GM18519 (cell line): ENCODE data around the gene POLG.

ENCODE experiments used
- ATAC-seq: cut with Tn5 transposase; IDR thresholded peaks from one replicate; pipeline ENCODE4 v1.9.1; 2021; ENCODE audit warnings: mild to moderate bottlenecking, moderate library complexity; ENCODE audit not compliant: unreplicated experiment, low FRiP score

The POLG gene

GRCh38 chr15:89328398-89329254 is 6.0 kb downstream of the POLG start:
- ATAC-seq = no peak

DNA sequence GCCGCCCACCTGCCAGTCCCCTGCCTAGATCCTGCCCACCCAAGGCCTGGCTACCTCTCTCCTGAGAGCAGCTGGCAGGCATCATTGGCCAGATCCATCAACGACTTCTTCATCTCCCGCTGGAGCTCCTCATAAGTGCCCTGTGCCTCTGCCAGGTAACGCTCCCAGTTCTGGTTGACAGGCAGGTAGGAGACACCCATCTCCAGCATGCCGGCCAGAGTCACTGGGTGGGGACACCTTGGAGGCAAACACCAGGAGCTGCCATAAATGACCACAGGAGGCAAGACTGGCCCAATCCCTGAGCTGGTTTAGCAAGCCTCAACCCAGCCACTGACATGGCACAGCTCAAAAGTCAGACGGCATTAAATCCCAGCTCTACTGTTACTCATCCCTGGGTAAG is 7.5 kb downstream of the POLG start:
- no peak for ATAC-seq

DNA sequence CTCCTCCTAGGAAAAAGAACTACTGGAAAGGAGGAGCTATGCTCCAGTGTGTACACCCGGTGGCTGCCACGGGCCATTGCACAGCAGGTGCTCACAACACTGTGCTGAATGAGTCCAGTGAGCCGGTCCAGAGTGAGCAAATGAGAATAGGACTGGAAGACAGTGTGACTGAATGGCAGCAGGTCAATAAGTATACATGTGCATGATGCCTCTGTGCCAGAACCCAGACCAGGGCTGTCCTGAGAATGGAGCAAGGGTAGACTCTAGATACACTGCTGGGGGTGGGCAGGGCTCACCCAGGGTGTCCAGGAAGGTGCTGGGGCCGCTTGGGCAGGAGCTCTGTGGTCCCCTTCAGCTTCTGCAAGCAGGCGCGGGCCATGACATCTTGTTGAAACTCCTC is 8.3 kb downstream of the POLG start:
- ATAC-seq = no peak

GRCh38 chr15:89325039-89325803 is 9.4 kb downstream of the POLG start:
- no peak for ATAC-seq

DNA sequence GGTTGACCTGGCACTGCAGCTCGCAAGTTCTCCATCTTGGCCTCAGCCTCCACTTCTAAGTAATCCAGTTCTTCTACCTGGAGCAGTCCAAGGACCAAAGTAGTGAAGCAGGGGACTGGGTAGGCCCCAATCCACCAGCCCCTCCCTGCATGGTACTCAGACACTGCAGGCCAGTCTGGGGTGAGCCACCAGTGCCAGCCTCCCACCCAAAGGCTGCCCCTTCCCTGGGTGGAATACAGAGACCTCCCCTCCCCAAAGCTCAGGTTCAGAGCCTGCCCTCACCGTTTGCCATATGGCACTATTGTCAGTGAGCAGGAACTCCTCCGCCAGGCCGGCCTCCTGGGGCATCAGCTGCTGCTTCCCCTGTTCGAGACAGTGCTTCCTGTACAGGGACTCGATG is 10.8 kb downstream of the POLG start:
- ATAC-seq = no peak

- ATAC-seq = no peak
These were observed 11.8 kb downstream of the POLG start for GRCh38 chr15:89322822-89323221.

DNA sequence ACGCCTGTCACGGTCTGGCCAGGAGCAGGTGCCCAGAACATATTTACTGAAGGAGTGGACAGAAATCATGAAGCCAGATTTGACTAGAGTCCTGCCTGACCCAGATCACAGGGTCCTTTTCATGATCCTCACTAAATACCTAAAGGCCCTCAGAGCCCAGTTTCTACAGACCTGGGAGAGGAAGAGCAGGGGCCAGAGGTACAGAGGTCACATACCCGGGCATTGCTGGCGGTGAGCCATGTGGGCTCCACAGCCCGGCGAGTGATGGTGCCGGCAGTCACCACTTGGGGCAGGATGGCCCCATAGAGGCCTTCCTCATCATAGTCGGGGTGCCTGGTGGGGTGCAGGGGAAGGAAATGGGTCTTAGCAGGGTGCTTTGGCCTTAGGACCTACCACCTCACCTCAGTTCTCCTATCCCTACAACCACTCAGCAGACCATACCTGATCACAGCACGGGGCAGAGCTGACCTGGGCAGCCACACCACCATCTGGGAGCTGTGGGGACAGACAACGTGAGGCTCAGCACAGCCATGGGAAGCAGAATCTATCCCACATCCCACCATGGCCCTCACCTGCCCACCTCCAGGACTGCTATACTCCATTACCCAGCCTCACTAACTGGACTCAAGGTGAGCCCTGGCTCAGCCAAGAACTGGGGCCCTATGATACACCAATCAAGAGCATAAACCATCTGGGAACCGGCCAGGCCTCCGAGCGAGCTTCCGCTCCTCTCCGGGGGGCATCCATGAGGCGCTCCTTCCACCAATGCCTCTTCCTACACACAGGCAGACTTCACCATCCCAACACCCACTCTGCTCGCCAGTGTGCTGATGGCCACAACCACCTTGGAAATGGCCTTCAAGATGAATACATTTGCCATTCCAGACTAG is 12.9 kb downstream of the POLG start:
- ATAC-seq = no peak

DNA sequence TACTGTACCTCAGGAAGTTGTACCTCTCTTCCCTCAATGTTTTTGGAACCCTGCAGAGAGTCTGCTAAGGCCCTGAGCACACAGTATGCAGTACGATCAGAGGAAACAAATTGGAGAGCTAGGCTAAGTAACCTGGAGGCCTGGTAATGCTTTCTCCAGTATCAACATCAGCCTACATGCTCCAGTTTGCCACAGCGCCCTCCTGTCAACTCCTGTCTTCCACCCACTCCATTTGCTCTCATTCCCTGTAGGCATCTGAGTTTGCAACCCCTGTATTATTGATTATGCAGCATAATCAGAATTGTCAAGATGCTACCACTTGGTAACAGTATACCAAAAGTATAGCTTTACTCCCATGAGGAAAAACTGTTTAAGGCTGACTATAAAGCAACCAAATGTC is 14.4 kb downstream of the POLG start:
- ATAC-seq = no peak

DNA sequence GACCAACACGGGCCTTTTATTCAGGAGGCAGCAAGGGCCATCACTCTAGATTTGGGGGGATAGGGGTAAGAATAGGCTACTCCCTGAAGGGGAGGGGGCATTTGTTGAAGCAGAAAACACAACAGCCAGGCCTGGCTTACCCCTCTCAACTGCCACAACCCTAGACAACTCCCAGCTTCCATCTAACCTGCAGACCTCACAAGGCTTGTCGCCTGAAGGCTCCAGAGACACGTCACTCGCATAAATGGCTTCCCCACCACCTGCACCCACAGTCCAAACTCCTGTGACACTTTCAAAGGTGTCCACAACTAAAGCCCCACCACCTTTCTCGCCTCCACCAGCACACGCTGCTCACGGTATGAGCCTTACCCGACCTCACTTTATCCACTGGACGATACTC is 14.9 kb downstream of the POLG start:
- ATAC-seq = no peak

- ATAC-seq = no peak
These were observed 17.4 kb downstream of the POLG start for GRCh38 chr15:89317186-89317720.

GRCh38 chr15:89316504-89316903 is 18.1 kb downstream of the POLG start:
- ATAC-seq = no peak

DNA sequence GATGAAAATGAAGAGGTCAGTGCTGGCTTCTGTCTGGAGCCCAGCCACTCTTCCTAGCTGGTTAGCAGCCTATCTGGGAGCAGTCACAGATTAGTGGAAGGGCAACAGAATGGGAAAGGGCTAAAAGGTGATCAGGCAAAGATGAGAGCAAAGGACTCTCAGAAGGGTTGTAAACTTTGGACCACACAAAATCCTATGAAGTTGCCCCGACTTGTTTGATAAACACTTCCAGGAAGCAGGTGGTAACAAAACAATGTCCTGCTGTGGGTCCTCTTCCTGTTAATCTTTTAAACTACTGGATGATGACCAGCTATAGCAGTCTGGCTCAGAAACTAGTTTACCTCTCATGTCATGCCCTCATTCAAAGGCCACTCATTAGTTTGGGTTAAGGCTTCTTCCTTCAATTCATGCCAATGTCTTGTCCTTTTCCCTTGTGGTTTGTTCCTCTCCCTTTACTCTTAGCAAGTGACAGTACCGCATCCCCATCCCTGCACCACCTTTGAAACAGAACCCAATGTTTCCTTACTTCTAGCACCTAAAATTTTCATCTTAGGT is 19.2 kb downstream of the POLG start:
- no peak for ATAC-seq

GRCh38 chr15:89309993-89310392 is 24.6 kb downstream of the POLG start:
- no peak for ATAC-seq

GRCh38 chr15:89308236-89308635 is 26.4 kb downstream of the POLG start:
- ATAC-seq = no peak

DNA sequence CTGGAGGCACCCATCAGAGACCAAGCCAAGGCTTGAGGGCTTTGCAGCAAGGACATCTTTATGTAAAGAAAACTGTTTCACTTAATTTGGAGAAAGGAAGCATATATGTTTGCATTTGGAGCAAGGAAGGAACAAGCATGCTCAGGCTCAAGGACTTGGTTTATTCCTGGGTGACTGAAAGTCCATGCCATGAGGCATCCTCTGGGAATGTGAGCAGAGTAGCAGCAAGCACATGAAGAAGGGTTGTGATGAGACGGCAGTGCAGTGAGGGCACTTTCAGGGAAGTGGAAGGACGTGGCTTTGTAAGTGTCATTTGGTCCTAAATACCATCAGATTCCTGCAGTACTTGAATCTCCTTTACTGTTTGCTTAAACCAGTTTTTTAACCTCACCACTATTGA is 26.8 kb downstream of the POLG start:
- no peak for ATAC-seq

GRCh38 chr15:89307046-89307587 is 27.5 kb downstream of the POLG start:
- ATAC-seq = no peak

DNA sequence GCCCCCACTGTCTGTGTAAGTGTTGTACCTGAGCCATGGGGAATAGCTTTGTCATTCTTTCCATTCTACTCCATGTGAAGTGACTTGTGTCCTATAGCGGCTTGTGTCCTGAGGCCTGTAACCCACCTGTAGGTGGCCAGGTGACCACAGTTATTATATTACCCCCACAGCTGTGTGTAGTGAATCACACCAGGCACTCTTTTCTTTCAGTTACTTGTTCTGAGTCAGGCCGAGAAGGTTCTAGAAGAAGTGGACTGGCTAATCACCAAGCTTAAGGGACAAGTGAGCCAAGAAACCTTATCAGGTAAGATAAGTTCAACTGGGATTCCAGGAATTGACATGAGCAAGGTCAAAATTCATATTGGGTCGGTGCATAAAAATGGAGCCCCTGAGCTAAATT is 29.2 kb downstream of the POLG start:
- no peak for ATAC-seq

DNA sequence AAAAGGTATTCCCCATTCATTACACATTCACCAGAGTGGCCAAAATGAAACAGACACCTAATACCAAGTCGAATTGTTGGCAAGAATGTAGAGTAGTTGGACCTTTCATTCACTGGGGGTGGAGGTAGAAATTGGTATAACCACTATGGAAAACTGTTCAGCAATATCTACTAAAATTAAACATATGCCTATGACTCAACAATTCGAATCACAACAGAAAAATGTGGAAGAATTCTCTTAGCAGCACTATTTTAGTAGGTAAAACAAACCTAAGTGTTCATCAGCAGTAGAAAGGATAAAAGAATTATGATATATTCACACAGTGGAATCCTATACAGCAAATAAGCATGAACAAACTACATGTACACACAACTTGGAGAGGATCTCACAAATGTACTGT is 30.6 kb downstream of the POLG start:
- no peak for ATAC-seq

DNA sequence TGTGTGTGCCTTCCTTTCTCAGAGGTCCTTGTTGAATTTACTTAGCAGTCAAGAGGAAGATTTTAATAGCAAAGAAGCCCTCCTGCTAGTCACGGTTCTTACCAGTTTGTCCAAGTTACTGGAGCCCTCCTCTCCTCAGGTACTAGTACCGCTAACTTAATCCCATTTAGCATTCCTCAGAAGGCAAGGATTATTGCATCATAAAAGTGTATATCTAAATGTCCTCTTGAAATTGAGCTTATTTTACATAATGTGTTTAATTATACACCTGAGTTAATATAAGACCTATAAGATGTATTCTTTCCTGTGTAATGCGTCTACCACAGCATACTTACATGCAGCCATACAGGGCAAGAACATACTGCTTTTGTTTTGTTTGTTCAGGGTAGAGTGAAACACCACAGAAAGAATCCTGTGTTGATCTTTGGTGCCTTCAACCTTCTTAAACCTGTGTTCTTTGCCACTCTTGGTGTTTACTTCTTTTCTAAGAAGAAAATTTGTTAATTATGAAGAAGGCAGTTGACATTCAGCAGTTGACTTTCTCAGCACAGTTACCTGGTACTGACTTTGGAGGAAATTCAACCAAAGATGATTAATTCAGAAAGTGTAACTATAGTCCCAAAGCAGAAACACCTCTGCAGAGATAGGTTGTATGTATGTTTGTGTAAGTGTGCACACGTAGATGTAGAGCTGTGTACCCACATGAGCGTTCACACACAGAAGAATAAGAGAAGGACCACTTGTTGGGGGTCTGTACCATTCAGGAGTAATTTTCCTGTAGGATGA is 33.1 kb downstream of the POLG start:
- ATAC-seq = no peak
